ENCODE results near the gene EVX1. TPM values are rescaled to one million over a fixed set of nuclear protein-coding genes. Genes with fewer than 3 reads are reported as not detected.

The EVX1 gene
- total RNA-seq, 2 experiments from 2014 or later: not detected

- POLR2A ChIA-PET: no interaction called here
- CTCF ChIA-PET: no interaction called here
These were observed 3.4 kb downstream of the EVX1 start for GRCh38 chr7:27245798-27246691.

GRCh38 chr7:27247000-27247399, 4.4 kb downstream of the EVX1 start:
- CTCF ChIA-PET: no interaction called here
- POLR2A ChIA-PET: no interaction called here

GRCh38 chr7:27247452-27248426, 5.1 kb downstream of the EVX1 start:
- ChIA-PET POLR2A (no interaction called here), CTCF (no interaction called here)

- CTCF ChIA-PET: no interaction called here
- POLR2A ChIA-PET: no interaction called here
These were observed 5.8 kb downstream of the EVX1 start for GRCh38 chr7:27248427-27248806.

GRCh38 chr7:27248911-27249723, 6.5 kb downstream of the EVX1 start:
- POLR2A ChIA-PET: no interaction called here
- CTCF ChIA-PET: no interaction called here

- CTCF ChIA-PET: no interaction called here
- POLR2A ChIA-PET: no interaction called here
These were observed 7.3 kb downstream of the EVX1 start for GRCh38 chr7:27249724-27250556.

- CTCF ChIA-PET: no interaction called here
- POLR2A ChIA-PET: no interaction called here
These were observed 8.0 kb downstream of the EVX1 start for GRCh38 chr7:27250557-27251070.

GRCh38 chr7:27251136-27251651, 8.6 kb downstream of the EVX1 start:
- CTCF ChIA-PET: no interaction called here
- POLR2A ChIA-PET: no interaction called here

GRCh38 chr7:27251652-27252590, 9.3 kb downstream of the EVX1 start:
- ChIA-PET CTCF (no interaction called here), POLR2A (no interaction called here)

GRCh38 chr7:27254625-27255024, 12.0 kb downstream of the EVX1 start:
- ChIA-PET POLR2A (no interaction called here), CTCF (no interaction called here)

GRCh38 chr7:27260211-27260610, 17.6 kb downstream of the EVX1 start:
- CTCF ChIA-PET: no interaction called here
- POLR2A ChIA-PET: interaction anchor here (0.6 kb wide), 1 partner anchor 68 kb away, joined by 6 read pairs; no protein-coding TSS in a partner anchor

- ChIA-PET CTCF (interaction anchor here (0.7 kb wide), 1 partner anchor 28 kb away, joined by 3 read pairs; no protein-coding TSS in a partner anchor), POLR2A (no interaction called here)
These were observed 19.5 kb downstream of the EVX1 start for GRCh38 chr7:27262121-27262520.

GRCh38 chr7:27263781-27264180, 21.2 kb downstream of the EVX1 start:
- POLR2A ChIA-PET: no interaction called here
- CTCF ChIA-PET: interaction anchor here (0.7 kb wide), 1 partner anchor 1050 kb away, joined by 3 read pairs; no protein-coding TSS in a partner anchor

GRCh38 chr7:27269455-27269854, 26.9 kb downstream of the EVX1 start:
- CTCF ChIA-PET: no interaction called here

GRCh38 chr7:27271384-27271783, 28.8 kb downstream of the EVX1 start:
- ChIA-PET POLR2A (no interaction called here), CTCF (no interaction called here)

More at GRCh38 chr7:27269455-27269854, 26.9 kb downstream of the EVX1 start:
- POLR2A ChIA-PET: no interaction called here

GRCh38 chr7:27277628-27278027, 35.0 kb downstream of the EVX1 start:
- ChIA-PET CTCF (no interaction called here), POLR2A (no interaction called here)

- ChIA-PET CTCF (no interaction called here), POLR2A (no interaction called here)
These were observed 41.0 kb downstream of the EVX1 start for GRCh38 chr7:27283558-27283957.

- ChIA-PET CTCF (no interaction called here), POLR2A (no interaction called here)
These were observed 52.6 kb downstream of the EVX1 start for GRCh38 chr7:27295236-27295635.

Measured in activated CD8-positive, alpha-beta memory T cell treated with anti-CD3 and anti-CD28 coated beads for 36 hours (primary cell).